Peyer's patch (tissue), 4 donors: ENCODE measurements around the gene SMC3. TPM values are rescaled to one million over a fixed set of nuclear protein-coding genes. Genes with fewer than 3 reads are reported as not detected.

ENCODE experiments used
- DNase-seq, 3 donors: peaks; one replicate each; pipeline ENCODE4 v3.0.0-alpha.2; 2017 to 2019
- H3K27ac ChIP-seq, 4 donors: fragments of 200-600 bp; sonication (generic); one replicate each; pipeline ENCODE4 v1.5.1; 2016 to 2019
- H3K27me3 ChIP-seq, 2 donors: fragments of 200-600 bp; sonication (generic); one replicate each; pipeline ENCODE4 v1.5.1; 2019
- H3K36me3 ChIP-seq, 3 donors: fragments of 200-600 bp; sonication (generic); one replicate each; pipeline ENCODE4 v1.5.1; 2016 to 2019
- H3K4me1 ChIP-seq, 4 donors: fragments of 200-600 bp; sonication (generic); one replicate each; pipeline ENCODE4 v1.5.1; 2016 to 2019
- H3K4me3 ChIP-seq, 4 donors: fragments of 200-600 bp; sonication (generic); 1 replicate in 3 of 4; 2 replicates in 1 of 4; pipeline ENCODE4 v1.5.1; 2016 to 2019; ENCODE audit warnings: mild to moderate bottlenecking in 1 of 4
- H3K9me3 ChIP-seq, 4 donors: fragments of 200-600 bp; sonication (generic); one replicate each; pipeline ENCODE4 v1.5.1; 2016 to 2019; ENCODE audit warnings: mild to moderate bottlenecking in 1 of 4
- CTCF ChIP-seq, 6 experiments: fragments of 450-650 bp in 4 of 6; fragments of 200-600 bp in 2 of 6; sonication (generic) in 1 of 6; IDR thresholded peaks; one replicate each; pipeline ENCODE4 v1.5.1; 2017 to 2019; ENCODE audit warnings: antibody characterized with exemption in 6 of 6, mild to moderate bottlenecking in 3 of 6, moderate library complexity in 1 of 6
- POLR2A ChIP-seq, 2 donors: fragments of 450-650 bp; IDR thresholded peaks; one replicate each; pipeline ENCODE4 v1.5.1; 2017; ENCODE audit warnings: antibody characterized with exemption in 2 of 2, mild to moderate bottlenecking in 2 of 2, moderate library complexity in 2 of 2
- total RNA-seq, 4 donors: library from RNA; depleted of rRNA; stranded (reverse); fragments of >200 nt; gene quantifications; one replicate each; pipeline ENCODE4 v1.1.0, GENCODE V29; 2016

SMC3 gene
- total RNA-seq, 4 donors from 2014 or later = 21.9 to 37.1 (median 33.0) TPM

GRCh38 chr10:110612087-110612486, 44.6 kb downstream of the SMC3 start:
- Histone ChIP-seq H3K9me3 (no peaks in the 10 kb centered on the region), H3K27me3 (no peaks in the 10 kb centered on the region), H3K27ac (no peak overlapping the region), H3K4me1 (no peaks in the 10 kb centered on the region), H3K36me3 (no peaks in the 10 kb centered on the region), H3K4me3 (no peak overlapping the region)
- no peak for DNase-seq
- TF ChIP-seq CTCF (IDR thresholded peaks at IDR 0.05) (no peak), POLR2A (IDR thresholded peaks at IDR 0.05) (no peak)

GRCh38 chr10:110612629-110613028, 45.1 kb downstream of the SMC3 start:
- no peaks in the 10 kb centered on the region for H3K36me3 ChIP-seq
- no peaks in the 10 kb centered on the region for H3K27me3 ChIP-seq
- TF ChIP-seq CTCF (IDR thresholded peaks at IDR 0.05) = no peak
- no peak for TF ChIP-seq POLR2A (IDR thresholded peaks at IDR 0.05)
- DNase-seq = no peak
- H3K9me3 ChIP-seq = no peaks in the 10 kb centered on the region
- H3K4me1 ChIP-seq = no peaks in the 10 kb centered on the region
- H3K4me3 ChIP-seq = no peak overlapping the region
- no peak overlapping the region for H3K27ac ChIP-seq

GRCh38 chr10:110613341-110613995, 46.0 kb downstream of the SMC3 start:
- DNase-seq = no peak
- no peaks in the 10 kb centered on the region for H3K27me3 ChIP-seq
- TF ChIP-seq CTCF (IDR thresholded peaks at IDR 0.05) = no peak
- TF ChIP-seq POLR2A (IDR thresholded peaks at IDR 0.05) = no peak

GRCh38 chr10:110613996-110614495, 46.6 kb downstream of the SMC3 start:
- Histone ChIP-seq H3K4me1 (no peaks in the 10 kb centered on the region), H3K36me3 (no peaks in the 10 kb centered on the region), H3K27me3 (no peaks in the 10 kb centered on the region), H3K9me3 (no peaks in the 10 kb centered on the region), H3K27ac (no peak overlapping the region), H3K4me3 (no peak overlapping the region)
- no peak for DNase-seq
- TF ChIP-seq POLR2A (IDR thresholded peaks at IDR 0.05) (no peak), CTCF (IDR thresholded peaks at IDR 0.05) (no peak)

More at GRCh38 chr10:110613341-110613995, 46.0 kb downstream of the SMC3 start:
- H3K9me3 ChIP-seq = no peaks in the 10 kb centered on the region
- H3K27ac ChIP-seq = no peak overlapping the region
- no peak overlapping the region for H3K4me3 ChIP-seq
- H3K36me3 ChIP-seq = no peaks in the 10 kb centered on the region
- no peaks in the 10 kb centered on the region for H3K4me1 ChIP-seq

GRCh38 chr10:110615057-110615747, 47.7 kb downstream of the SMC3 start:
- H3K9me3 ChIP-seq = no peaks in the 10 kb centered on the region
- H3K27me3 ChIP-seq = no peaks in the 10 kb centered on the region
- no peak for DNase-seq
- no peak overlapping the region for H3K27ac ChIP-seq
- no peaks in the 10 kb centered on the region for H3K4me1 ChIP-seq
- H3K4me3 ChIP-seq = no peak overlapping the region
- no peaks in the 10 kb centered on the region for H3K36me3 ChIP-seq
- TF ChIP-seq CTCF (IDR thresholded peaks at IDR 0.05) (no peak), POLR2A (IDR thresholded peaks at IDR 0.05) (no peak)
